ENCODE data around the gene CRISP1.
"Not testable (repeated sequence)": the region's sequence is repeated elsewhere in the genome, so short reads cannot be mapped to it uniquely, and the experiment has no call there.

Gene CRISP1

DNA sequence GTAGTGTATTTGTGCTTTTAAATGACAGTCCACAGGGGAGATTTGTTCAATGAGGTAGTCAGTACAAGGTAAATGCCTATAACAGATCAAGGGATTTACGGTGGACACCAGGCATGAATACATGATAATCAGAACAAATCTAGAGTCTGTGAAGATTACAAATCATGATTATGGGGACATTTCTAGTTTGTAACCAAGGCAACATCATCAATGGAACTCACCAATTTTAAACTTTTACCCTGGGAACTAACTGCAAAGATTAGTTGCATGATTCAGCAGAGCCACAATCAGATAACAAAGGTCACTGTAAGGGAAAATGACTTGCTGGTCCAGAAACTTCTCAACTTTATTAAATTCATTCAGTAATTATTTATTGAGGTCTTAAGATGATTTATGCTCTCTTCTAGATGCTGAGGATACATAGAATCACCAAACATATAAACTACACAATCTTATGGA lies at the start of gene CRISP1:
CRISP1 (minus strand) TSS at position 51 of the 459 bp plus-strand sequence. CDS start 9,135 bp downstream, outside the sequence.
- no peak for DNase-seq (ENCODE audit: low spot score)

DNA sequence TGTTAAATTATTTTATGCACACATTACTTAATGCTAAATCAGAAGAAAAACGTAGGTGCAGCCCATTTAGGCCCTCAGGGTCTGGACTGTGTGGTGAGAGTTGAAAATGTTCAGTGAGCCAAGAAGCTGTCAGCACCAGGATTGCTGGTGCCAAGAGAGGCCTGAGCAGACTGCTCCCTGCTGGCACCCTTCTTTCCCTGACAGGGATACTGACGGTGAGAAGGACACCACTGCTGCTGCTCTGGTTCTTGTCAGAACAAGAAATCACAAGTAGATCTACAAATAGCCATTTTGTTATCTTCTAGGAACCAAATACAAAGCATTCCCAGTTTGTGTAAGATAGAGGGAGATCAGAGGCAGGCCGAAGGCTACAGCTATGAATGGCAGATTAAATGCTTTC lies 48.7 kb upstream of the CRISP1 start:
- DNase-seq (ENCODE audit: low spot score), result no peak

- no peak for DNase-seq (ENCODE audit: low spot score)
Observed at GRCh38 chr6:49913636-49914375, 47.5 kb upstream of the CRISP1 start.

- no peak for DNase-seq (ENCODE audit: low spot score)
Observed at GRCh38 chr6:49912196-49912595, 45.9 kb upstream of the CRISP1 start.

DNA sequence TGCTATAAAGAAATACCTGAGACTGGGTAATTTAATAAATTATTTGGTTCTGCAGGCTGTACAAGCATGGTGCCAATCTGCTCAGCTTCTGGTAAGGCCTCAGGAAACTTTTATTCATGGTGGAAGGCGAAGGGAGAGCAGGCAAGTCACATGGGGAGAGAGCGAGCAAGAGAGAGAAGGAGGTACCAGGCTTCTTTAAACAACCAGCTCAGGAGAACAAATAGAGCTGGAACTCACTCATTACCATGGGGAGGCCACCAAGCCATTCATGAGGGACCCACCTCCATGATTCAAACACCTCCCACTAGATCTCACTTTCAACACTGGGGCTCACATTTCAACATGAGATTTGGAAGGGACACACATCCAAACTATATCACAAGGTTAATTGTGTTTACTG lies 44.9 kb upstream of the CRISP1 start:
- no peak for DNase-seq (ENCODE audit: low spot score)

GRCh38 chr6:49909563-49909962 lies 43.2 kb upstream of the CRISP1 start:
- DNase-seq (ENCODE audit: low spot score), result no peak

- no peak for DNase-seq (ENCODE audit: low spot score)
Observed at GRCh38 chr6:49906526-49906925, 40.2 kb upstream of the CRISP1 start.

GRCh38 chr6:49905296-49905695 lies 39.0 kb upstream of the CRISP1 start:
- DNase-seq (ENCODE audit: low spot score), result no peak

- DNase-seq (ENCODE audit: low spot score), result no peak
Observed at GRCh38 chr6:49902856-49903255, 36.5 kb upstream of the CRISP1 start.

- no peak for DNase-seq (ENCODE audit: low spot score)
Observed at GRCh38 chr6:49898904-49899566, 32.7 kb upstream of the CRISP1 start.

GRCh38 chr6:49895553-49895952 lies 29.2 kb upstream of the CRISP1 start:
- not testable (repeated sequence) for DNase-seq (ENCODE audit: low spot score)

DNA sequence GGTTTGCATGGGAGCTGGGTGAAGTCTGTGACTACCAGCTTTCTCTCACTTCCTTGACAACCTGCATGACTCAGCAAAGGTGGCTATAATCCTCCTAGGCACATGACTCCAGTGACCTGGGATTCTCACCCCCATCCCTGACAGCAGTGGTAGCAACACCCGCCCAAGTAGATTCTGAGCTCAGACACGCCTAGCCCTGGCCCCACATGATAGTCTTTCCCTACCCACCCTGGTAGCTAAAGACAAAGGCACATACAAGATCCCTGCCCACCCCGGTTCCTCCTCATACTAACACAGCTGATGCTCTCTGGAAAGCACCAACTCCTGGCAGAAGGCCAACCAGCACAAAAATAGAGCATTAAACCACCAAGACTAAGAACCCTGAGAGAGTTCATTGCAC lies 25.9 kb upstream of the CRISP1 start:
- no peak for DNase-seq (ENCODE audit: low spot score)

GRCh38 chr6:49890988-49891387 lies 24.7 kb upstream of the CRISP1 start:
- no peak for DNase-seq (ENCODE audit: low spot score)

DNA sequence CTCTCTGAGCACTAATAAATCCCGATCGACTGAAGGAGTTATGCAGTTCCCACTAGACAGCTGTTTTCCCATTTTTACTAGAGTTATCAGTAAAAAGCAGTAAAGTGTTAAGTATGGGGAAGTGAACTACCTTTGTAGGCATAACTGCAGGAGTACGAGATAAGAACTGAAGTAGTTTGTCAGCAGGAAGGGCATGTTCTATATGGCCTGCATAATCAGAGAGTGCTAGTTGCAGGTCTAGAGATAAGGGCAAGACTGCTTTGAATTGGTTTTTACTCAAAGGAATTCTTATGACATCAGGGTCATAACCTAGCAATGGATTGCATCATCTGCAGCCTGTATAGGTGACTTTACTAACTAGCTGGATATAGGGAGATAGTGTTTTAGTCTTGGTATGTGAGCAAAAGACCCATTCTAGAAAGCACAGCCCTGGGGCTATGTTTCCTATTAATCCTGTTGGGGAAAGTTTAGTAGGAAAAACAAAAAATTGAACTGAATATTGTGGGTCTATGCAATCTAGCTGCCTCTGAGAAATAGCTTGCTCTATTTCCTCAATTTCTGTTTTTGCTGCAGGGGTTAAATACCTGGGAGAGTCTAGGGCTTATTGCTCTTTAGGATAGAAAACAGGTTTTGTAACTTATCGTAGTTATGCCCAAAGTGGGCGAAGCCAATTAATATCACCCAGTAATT lies 22.6 kb upstream of the CRISP1 start:
- no peak for DNase-seq (ENCODE audit: low spot score)

DNA sequence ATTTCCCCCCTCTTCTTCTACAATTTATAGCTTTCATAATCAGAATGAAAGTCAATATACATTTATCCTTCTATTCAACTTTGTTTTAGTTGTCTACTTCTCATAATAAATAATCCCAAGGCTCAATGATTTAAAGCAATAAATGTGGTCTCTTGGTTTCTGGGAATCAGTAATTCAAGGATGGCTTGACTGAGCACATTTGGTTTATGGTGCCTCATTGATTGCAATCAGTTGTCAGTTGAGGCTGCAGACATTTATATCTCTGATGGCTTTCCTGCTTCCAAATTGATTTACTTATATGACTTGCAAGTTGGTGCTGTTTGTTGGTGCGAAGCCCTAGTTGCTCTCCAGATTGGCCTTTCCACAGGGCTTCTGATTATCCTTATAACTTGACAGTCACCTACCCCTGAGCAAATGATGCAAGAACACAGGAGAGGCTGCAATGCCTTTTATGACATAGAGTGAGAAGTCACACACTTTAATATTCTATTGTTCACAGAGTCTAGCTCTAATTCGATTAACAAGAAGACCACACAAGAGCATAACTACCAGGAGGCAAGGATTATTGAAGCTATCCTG lies 2.7 kb upstream of the CRISP1 start:
- DNase-seq (ENCODE audit: low spot score), result no peak

DNA sequence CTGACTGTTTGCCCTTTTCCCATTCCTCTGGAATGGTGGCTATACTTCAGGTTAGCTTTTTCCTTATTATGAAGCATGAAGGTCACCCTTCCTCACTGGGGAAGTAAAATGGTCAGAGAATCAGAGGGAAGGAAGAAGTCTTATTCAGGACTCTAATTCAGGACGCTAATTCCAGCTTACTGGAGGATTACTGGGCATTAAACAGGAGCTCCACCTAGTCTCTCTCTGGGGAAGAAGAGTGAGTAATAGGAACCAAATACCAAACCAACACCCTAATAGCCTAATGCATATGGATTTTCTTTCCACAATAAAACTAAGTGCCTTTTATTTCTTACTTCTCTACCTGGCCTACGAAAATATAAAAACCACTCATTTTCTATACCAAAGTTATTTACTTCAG lies 10.1 kb downstream of the CRISP1 start:
- DNase-seq (ENCODE audit: low spot score), result no peak

GRCh38 chr6:49855221-49855620 lies 11.1 kb downstream of the CRISP1 start:
- DNase-seq (ENCODE audit: low spot score), result no peak

DNA sequence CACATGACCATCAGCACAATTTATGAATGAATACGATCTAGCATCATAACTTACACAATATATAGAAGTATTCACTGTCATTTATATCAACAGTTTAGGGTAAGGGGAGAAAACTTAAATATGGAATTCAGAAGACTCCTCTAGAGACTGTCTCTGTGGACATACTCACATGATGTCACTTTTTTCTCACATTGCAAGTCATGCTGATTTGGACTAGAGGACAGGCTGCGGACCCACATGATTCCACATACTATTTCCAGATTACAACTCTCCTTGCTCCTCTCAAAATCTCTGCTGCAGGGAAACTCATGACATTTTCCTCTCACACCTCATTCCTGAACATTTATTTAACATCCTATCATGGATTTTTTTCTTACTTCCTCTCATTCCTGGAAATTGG lies 13.4 kb downstream of the CRISP1 start:
- no peak for DNase-seq (ENCODE audit: low spot score)

DNA sequence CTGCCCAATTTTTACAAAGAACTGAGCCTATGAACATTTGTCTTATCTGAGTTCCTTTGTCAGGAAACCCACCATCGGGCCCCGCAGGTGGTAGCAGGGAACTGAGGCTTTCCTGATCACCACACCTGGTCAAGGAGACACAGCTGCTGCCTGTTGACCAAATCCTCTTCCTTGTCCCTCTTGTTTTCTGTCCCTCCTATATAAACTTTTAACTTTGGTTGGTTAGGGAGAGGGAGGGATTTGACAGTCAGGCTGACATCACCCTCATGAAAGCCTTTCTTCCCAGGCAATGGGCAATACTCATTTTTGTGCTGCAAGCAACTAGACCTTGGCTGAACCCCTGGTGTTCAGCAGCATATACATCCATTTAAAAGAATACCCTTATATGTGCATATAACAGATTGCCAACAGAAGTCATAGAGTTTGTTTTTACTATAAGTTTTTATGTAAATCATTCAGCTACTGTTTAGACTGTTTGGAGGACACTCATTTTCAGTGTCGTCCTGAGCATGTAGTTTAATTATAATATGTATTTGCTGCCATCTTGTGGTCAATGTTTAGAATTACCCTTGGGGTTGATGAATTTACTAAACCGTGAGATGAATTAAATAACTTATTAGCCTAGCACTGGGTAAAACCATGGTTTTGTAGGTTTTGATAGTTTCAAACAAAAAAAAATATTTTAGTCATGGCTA lies 17.0 kb downstream of the CRISP1 start:
- peak; percentile 12 for DNase-seq (ENCODE audit: low spot score)

GRCh38 chr6:49847673-49848072 lies 18.7 kb downstream of the CRISP1 start:
- DNase-seq (ENCODE audit: low spot score), result no peak

DNA sequence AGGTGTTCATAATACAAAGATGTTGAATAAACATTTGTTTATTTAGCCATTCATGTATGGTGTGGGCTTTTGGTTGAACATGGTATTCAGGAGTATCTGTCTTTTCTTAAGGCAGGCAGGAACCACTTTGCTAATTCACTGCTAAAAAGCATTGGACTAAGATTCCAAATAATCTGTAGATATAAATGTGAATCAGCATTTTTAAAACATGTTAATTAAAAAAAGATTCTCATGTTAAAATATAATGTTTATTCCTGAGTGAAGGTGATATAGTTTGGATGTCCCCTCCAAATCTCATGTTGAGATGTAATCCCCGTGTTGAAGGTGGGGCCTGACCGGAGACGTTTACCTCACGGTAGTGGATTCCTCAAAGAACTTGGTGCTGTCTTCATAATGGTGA lies 19.3 kb downstream of the CRISP1 start:
- DNase-seq (ENCODE audit: low spot score), result no peak

DNA sequence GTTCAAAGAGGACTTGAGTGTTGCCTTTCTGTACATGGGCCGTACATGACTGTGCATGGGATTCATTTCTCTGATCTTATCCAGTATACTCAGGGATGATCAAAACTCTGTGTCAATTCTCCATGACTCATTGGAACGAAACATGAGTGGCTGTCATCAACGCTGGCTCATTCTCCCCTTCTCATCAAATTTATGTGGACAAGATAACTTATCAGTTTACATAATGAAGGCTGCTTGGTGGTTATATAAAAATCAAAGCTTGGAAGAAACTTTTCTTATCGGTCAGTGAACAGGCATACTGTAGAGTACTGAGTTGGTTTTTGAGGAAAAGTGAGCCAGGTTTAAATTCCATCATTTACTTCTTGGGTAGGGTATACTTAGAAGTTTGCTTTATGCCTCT lies 24.9 kb downstream of the CRISP1 start:
- DNase-seq (ENCODE audit: low spot score), result no peak
